Skeletal muscle cell (primary cell): ENCODE results near the gene P2RX2.

ENCODE experiments used
- DNase-seq: peaks from one replicate; pipeline ENCODE4 v3.0.0-alpha.2; 2010; ENCODE audit warnings: low read depth
- H3K4me3 ChIP-seq: 2 replicates; pipeline ENCODE4 v1.5.1; 2011; ENCODE audit warnings: low read depth, mild to moderate bottlenecking, control low read depth, low read length, moderate library complexity

Gene P2RX2

DNA sequence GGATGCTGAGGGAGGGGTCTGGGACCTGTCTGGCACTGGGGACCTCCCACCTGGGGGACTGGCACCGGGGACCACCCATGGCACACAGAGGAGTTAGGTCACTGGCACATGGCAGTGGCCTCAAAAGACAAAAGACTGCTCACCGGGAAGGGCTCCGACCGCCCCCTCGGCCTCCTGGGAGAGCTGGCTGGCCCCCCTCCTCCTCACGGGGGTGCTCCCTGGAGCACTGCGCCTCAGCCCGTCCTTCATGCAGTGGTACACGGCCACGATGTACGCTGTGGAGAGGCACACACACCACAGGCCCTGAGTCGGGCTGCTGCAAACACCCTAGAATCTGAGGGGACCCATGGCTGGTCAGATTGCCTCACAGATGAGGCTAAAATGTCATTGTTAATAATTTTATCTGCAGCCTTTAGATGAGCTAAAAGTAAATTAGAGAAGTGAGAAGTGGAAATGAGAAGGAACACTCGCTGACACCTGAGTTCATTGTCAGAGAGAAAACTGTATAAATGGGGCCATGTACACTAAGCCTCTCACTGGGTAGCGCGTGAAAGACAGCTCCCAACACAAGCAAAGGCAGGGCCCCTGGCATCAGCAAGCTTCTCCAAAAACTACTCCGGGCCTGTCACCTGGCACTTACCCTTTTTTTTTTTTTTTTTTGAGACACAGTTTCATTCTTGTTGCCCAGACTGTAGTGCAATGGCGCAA lies 14.1 kb downstream of the P2RX2 start:
- no peak overlapping the region for H3K4me3 ChIP-seq
- DNase-seq, result no peak

DNA sequence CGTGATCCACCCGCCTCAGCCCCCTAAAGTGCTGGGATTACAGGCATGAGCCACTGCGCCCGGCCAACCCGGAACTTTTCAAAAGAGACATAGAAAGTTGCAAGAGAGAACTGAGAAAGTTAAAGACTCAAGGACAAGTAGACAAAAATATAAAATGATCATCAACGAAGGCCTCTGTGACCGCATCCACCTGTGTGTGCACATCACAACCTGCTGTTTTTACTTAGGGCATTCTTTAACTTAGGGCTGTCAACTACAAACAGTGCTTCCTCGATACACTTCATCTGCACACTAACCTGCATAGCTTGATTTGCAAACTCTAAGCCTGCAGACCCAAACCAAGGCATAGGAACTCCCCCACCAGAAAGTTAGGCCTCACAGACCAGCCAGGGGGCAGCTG lies 14.8 kb downstream of the P2RX2 start:
- H3K4me3 ChIP-seq, result no peak overlapping the region
- DNase-seq, result no peak

DNA sequence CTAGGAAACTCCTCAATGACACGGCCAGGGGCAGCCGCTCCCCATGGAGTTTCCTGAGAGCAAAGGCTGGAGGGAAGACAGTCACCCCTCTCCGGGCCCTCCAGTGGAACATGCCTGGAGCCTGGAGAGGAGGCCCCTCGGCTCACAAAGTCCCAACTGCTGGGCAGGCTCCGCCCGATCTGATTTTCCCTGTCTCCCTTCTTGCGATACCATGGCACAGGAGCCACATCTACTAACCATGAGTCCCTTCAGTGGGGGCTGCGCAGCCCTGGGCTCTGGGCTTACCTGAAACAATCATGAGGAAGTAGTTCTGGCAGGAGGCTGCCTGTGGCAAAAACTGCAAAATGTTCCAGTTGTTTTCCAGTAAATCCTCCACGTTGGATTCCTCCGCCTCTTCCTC lies 15.3 kb downstream of the P2RX2 start:
- H3K4me3 ChIP-seq, result no peak overlapping the region
- DNase-seq, result no peak

DNA sequence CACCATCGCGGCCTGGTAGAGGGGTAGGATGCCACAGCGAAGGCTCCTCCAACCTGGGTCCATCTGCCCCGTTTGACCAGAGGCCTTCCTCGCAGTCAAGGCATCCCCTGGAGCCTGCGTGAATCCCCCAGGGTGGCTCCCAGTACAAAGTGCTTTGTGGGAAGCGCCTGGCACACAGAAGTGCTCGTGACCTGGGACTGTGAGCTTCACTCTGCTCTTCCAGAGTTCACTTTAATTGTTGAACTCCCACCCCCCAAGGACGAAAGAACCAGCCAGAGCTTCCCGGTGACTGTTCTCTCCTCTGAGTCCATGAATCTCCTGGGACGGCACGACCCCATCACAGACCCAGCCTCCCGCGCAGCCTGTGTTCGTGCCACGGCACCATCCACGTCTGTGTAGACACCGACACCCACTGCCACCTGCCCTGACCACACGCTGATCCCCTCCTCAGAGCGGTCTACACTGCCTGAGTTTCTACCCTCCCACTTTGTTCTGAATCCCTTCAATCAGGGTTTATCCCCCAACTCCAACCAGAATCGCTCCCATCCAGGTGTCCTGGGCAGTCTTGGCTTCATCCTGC lies 15.9 kb downstream of the P2RX2 start:
- no peak overlapping the region for H3K4me3 ChIP-seq
- no peak for DNase-seq

DNA sequence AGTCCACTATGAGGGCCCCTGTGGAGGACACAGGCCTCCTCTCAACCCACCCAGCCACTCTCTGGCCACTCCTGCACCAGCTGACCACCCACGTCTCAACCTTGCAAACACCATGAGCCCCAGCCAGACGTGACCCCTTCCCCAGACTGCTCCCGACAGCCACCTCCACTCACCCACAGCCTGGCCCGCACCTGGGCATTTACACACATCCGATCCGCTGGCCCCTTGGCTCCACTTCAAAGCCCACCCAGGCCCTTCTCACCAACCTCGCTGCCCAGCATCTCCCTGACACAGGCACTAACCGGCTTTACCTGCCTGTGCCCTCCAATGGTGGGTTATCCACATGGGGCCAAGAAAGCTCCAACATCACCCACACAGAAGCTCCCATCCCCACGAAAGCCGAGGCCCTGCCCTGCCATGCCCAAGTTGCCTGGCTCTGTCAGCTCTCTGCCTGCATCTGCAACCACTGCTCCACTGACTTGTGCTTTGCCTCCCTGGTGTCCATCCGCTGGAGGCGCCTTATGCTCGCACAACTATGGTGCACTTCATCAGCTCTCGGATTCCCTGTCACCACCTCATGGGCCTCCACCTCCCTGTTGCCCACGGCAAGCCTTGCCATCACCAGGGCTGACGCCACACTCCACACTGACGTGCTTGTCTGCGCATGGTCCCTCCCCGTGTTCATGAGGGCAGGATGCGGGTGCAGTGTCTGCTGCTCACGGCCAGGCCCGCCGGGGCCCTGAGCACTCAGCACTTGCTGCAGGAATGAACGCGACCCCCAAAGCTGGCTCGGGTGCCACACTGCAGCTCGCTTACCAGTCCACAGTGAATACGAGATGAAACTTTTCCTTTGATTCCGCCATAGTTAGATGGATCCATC lies 16.7 kb downstream of the P2RX2 start:
- no peak overlapping the region for H3K4me3 ChIP-seq
- DNase-seq, result no peak

DNA sequence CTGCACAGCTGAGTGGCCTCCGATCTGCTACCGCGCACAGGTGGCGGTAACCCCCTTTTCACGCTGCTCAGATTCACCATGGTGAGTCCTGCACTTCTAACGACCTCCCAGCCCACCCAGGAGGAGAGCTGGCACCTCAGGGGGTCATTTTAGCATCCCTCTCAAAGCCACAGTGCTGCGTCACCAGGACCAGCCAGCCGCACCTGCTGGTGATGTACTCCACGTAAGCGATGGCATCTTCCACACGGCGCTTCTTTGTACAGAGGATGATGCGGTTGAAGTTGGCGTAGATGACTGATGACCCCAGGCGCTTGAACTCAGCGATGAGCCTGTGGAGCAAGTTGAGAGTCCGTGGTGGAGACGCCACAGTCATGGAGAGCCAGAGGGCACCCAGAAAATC lies 19.2 kb downstream of the P2RX2 start:
- DNase-seq, result no peak

DNA sequence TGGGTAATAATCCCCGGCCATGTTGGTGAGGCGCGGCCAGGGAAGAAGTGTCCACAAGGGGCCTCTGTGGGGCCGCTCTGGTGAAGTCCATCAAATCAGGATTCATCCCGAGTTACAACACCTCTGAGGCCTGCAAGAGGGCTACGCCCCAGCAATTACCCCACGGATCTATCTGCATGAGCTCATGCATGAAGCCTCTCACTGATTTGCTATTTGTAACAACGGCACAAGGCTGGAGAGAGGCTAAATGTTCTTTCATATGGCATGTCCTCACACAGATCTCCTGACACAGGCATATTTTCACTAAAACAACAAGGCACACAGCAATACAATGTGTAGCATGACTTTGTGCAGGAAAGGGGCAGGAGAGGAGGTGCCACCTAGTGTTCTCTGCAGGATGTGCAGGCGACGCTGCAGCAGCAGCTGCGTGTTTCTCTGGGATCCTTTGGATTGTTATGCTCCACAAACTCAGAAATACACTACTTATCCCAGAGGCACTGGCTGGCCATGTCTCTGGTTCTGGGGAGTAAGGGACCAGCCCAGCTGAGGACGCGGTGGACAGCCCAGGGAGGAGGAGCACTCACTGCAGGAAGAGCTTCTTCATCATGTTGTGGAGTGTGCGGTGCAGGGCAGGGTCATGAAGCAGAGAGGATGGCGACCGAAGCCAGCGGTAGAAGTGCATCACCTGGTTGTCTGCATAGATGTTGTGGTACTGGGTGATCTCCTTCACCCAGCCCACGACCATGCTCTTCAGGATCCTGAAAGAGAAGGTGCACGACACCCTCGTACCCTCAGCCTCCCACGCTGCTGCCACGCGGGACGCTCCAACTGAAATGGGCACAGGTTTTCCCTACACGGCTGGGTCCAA lies 20.2 kb downstream of the P2RX2 start:
- H3K4me3 ChIP-seq, result no peak overlapping the region
- DNase-seq, result peak; percentile 89

More for the DNA sequence above, 19.2 kb downstream of the P2RX2 start:
- H3K4me3 ChIP-seq, result no peak overlapping the region

DNA sequence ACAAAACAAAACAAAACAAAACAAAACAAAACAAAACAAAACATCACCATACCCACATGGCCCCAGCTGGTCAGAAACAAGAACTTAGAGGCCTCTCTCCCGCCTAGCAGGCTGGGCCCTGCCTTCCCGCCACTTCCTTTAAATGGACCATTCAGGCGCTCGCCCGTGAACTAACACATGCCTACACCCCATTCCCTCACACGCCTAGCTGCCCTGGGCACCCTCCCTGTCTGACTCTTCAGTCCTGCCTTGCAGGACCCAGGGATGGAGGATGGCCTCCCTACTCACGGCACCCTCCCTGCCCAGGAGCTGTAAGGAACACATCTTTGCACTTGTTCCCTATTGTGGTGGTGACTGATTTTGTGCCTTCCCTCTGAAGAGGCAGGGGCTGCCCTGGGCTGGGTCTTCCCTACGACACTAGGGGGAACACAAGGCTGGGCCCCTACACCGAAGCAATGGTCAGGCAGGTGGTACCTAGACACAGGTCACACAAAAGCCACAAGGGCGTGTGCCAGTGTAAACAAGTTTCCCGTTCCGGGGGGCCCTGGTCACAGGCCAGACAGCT lies 21.5 kb downstream of the P2RX2 start:
- no peak overlapping the region for H3K4me3 ChIP-seq

DNA sequence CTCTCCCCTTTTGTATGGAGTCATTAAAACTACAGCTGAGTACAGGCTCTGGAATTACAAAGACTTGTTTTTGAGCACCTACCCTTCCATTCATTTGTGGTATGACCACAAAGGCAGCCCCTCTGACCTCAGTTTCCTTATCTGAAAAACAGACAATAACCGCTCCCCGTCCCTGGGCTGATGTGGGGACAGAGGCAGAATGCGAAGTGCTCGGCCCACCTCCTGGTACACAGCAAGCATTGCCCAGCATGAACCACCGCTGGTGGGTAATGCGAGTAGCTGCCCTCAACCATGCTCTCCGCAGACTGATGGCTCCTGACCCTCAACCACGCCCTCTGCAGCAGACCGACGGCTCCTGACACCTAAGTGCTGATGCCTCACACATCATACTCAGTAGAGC lies 22.4 kb downstream of the P2RX2 start:
- DNase-seq, result no peak
- H3K4me3 ChIP-seq, result no peak overlapping the region

More for the DNA sequence above, 21.5 kb downstream of the P2RX2 start:
- DNase-seq, result no peak

DNA sequence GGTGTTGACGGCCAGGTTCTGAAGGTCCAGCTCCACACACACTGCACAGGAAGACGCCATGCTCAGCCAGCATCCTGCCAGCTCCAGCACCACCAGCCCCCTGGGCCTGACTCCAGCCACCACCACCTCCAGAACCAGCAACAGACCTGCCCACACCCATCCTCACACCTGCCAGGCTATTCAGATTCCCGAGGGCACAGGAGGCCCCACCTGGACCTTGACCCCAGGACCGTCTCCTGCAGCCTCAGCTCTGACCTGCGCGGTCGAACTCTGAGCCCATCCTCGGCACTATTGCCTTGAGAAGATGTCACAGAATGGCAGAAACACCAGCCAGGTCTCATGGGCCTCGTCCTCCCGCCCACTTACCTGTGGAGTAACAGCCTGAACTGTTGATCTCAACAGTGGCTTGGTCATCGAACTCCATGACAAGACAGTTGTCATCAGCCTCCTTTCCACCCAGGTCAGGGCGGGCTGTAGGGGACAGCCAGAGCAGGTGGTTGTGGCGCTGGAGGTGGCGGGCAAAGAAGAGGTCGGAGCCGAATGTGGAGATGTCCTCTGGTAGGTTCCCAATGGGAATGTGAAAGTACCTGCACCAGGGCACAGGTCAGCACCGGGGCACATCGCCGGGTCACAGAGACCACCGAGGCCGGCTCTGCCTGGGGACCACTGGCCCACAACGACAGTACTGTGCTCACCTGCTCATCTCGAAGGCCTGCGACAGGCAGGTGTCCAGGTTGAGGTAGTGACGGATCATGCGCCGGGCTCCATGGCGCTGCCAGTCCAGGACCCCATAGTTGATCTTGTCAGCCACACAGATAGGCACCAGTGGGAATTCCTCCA lies 23.5 kb downstream of the P2RX2 start:
- no peak overlapping the region for H3K4me3 ChIP-seq
- no peak for DNase-seq

DNA sequence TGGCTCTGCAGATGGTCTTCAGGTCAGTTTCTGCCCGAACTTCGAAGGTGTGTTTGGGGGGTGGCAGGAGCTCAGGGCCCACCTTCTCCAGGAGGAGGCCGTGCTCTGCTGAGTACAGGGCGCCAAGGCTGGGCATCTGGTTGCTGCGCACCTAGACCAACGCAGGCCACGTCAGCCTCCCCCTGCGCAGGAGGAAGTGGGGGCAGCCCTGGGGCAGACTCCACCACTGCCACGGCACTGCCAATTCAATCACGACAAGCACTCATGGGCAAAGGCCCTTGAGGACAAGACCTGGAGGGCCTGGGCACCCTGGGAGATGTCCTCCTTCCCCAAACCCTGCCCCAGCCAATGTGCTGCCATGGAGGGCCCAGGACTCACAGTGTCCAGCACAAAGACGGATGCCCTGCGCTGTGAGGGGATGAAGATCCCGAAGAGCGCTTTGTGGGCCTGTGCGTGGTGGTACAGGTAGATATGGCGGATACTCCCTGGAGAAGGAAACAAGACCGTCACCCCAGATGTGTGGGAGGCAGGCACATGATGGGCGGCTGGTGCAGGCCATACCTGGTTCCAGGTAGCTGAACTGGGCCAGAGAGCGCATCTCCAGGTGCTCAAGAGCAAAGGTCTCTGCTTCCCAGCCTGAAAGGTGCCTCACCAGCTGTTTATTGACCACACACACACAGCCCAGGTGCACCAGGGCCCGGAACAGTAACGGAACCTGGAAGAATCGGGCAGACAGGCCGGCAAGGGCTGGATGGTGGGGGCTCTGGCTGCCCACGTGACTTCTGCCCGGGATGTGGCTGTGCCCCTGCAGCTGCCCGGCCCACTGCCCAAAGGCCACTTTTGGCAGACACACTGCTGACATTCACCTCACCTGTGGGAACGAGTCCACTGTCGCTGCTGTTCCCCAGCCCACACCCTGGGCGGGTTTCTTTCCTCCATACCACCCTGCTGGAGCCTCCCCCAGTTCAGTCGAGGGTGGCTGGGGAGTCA lies 24.6 kb downstream of the P2RX2 start:
- DNase-seq, result no peak
- no peak overlapping the region for H3K4me3 ChIP-seq

DNA sequence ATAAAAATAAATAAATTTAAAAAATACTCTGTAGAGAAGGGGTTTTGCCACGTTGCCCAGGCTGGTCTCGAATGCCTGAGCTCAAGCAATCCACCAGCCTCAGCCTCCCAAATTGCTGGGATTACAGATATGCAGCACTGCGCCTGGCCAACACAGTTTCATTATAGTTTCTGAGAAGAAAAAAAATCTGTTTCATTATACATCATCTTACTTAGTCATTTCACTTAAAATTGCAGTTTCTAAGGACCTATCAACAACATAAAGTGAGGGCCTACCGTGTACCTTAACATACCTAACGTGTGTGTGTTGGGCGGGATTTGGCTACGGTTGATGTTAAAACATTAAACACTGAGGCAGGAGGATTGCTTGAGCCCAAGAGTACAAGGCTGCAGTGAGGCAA lies 28.3 kb downstream of the P2RX2 start:
- no peak for DNase-seq
- H3K4me3 ChIP-seq, result no peak overlapping the region

DNA sequence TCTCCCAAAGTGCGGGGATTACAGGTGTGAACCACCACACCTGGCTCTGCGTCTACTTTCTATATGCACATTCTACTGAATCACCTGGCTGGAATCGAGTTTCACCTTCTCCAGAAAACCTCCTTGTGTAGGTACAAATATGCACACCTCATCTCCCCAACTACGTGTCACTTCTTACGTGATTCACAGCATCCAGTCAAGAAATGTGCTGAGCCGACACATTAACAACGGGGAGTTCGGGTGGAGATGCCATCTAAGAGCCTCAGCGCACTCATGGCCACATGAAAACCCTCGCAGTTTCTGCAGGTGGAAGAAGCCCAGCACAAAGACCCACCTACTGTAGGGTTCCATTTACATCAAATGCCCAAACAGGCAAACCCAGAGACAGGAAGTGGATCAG lies 29.3 kb downstream of the P2RX2 start:
- DNase-seq, result no peak
- H3K4me3 ChIP-seq, result no peak overlapping the region

DNA sequence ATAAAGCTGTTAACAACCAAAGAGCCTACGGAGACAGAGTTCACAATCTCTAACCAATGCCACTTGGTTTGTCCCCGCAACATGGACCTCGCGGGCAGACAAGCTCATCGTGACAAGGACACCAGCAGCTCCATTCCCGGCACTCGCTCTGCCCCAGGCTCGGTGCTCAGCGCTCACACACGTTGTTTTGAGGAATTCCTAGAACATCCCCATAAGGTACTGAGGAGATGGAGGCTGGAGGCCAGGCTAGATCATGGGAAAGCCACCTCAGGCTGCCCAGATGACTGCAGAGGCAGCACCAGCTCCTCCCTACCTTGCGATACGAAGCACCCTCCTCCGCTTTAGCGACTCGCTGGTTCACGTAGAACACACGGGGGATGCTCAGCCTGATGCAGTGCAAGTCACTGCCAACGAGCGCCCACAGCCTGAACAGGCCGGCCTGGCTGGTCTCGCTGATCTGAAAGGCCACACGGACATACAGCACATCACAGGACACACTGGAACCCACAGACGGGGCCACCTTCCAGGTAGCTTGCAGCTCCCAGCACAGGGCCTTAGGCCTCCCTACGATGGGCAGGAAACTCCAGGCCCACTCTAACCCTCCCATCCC lies 30.1 kb downstream of the P2RX2 start:
- no peak overlapping the region for H3K4me3 ChIP-seq
- no peak for DNase-seq

DNA sequence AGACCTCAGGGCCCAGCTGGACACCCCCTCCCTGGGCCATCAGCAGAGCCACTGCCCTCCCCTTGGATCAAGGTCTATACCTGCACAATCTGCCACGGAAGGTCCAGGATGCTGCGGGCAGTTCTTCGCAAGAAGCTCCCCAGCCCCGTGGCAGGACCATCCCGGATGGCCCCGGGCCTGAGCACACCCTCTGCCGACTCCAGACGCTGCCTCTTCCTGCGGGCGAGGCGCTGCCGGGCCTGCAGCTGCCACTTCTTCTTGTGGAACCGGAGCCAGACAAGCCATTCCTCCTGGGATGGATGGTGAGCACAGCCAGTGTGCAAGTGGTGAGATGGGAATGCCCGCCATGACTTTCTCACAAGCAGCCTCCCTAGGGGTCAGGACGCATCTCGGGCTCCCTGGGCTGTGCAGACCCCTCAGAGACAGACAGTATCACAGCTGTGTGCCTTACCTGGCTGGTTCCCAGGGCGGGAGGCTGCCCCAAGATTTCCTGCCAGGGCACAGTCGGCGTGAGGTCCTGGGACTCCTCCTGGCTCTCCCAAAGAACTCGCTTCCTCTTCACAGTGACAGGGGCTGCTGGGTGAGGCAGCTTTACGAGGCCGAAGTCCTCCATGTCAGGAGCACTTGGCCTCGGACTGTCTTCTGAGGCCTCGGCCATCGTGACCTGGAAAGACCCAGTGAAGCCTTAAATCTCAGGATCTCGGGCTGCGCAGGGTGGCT lies 30.8 kb downstream of the P2RX2 start:
- no peak for DNase-seq
- no peak overlapping the region for H3K4me3 ChIP-seq

DNA sequence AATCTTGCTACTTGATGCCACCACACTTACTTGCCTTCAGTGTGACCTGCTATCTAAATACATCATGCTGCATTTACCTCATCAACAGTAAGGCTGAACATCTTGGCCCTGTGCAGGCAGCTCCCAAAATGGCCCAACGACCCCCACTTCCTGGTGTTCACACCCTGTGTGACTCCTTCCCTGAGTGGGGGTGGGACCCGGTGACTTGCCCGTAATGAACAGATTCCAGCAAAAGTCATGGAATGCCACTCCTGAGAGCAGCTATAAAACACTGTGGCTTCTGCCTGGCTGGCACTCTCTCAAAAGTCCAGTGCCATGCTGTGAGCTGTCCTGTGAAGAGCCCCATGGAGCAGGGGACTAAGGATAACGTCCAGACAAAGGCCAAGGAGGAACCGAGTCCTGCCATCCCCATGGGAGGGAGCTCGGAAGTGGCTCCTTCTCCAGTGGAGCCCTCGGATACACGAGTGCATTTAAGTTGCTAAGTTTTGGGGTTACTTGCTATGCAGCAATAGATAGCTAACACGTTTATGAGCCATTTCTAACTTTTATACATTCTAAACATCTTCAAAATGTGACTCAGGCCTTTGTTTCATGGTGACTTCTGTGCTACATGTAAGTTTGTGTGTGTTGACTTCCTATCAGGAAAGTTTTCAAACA lies 33.0 kb downstream of the P2RX2 start:
- DNase-seq, result no peak
- H3K4me3 ChIP-seq, result no peak overlapping the region
